HepG2 (cell line): Measurements from ENCODE around the gene MRPL14. TPM values are rescaled to one million over a fixed set of nuclear protein-coding genes. Genes with fewer than 3 reads are reported as not detected.

Source experiments
- ATF1 ChIP-seq: IDR thresholded peaks from 2 replicates; pipeline ENCODE4 v1.6.1; 2016; ENCODE audit warnings: mild to moderate bottlenecking, control low read depth
- DRAP1 ChIP-seq: IDR thresholded peaks from 2 replicates; pipeline ENCODE4 v1.6.1; 2016; ENCODE audit warnings: missing genetic modification reagents, missing compliant biosample characterization
- GLMP ChIP-seq: sonication (generic); formaldehyde crosslinking; IDR thresholded peaks from 2 replicates; pipeline ENCODE4 v1.9.0; 2021; ENCODE audit warnings: missing genetic modification reagents, mild to moderate bottlenecking, borderline replicate concordance
- IRF9 ChIP-seq: sonication (generic); formaldehyde crosslinking; IDR thresholded peaks from 2 replicates; pipeline ENCODE4 v1.8.0; 2022; ENCODE audit warnings: missing genetic modification reagents, mild to moderate bottlenecking, borderline replicate concordance
- LRRFIP1 ChIP-seq: sonication (generic); formaldehyde crosslinking; conservative IDR thresholded peaks from 2 replicates; pipeline ENCODE4 v1.4.0; 2020; ENCODE audit warnings: missing genetic modification reagents
- MXI1 ChIP-seq: IDR thresholded peaks from 3 replicates; pipeline ENCODE4 v1.6.1; 2012; ENCODE audit warnings: low read depth, low read length, inconsistent platforms, borderline replicate concordance
- ZBTB37 ChIP-seq: sonication (generic); formaldehyde crosslinking; IDR thresholded peaks from 2 replicates; pipeline ENCODE4 v1.4.0; 2020; ENCODE audit warnings: mild to moderate bottlenecking, missing genetic modification reagents
- ZFX ChIP-seq: sonication (generic); formaldehyde crosslinking; IDR thresholded peaks from 2 replicates; pipeline ENCODE4 v1.4.0; 2020; ENCODE audit warnings: mild to moderate bottlenecking, low read depth, missing genetic modification reagents, moderate library complexity
- ZNF160 ChIP-seq: sonication (generic); formaldehyde crosslinking; IDR thresholded peaks from 2 replicates; pipeline ENCODE4 v1.8.0; 2022; ENCODE audit warnings: mild to moderate bottlenecking, inconsistent platforms, missing genetic modification reagents
- ZNF468 ChIP-seq: sonication (generic); formaldehyde crosslinking; IDR thresholded peaks from 2 replicates; pipeline ENCODE4 v1.8.0; 2022; ENCODE audit warnings: mild to moderate bottlenecking, moderate library complexity, missing genetic modification reagents
- ZNF513 ChIP-seq: sonication (generic); formaldehyde crosslinking; conservative IDR thresholded peaks from 2 replicates; pipeline ENCODE4 v1.5.0; 2020; ENCODE audit warnings: missing genetic modification reagents
- ZNF547 ChIP-seq: sonication (generic); formaldehyde crosslinking; IDR thresholded peaks from 2 replicates; pipeline ENCODE4 v1.5.1; 2020; ENCODE audit warnings: mild to moderate bottlenecking, missing genetic modification reagents
- ZNF775 ChIP-seq: sonication (generic); formaldehyde crosslinking; IDR thresholded peaks from 2 replicates; pipeline ENCODE4 v1.4.0; 2020; ENCODE audit warnings: missing genetic modification reagents, mild to moderate bottlenecking, moderate library complexity, borderline replicate concordance
- polyA plus RNA-seq, 8 experiments: library from polyadenylated mRNA; depleted of rRNA in 3 of 8; stranded (reverse) in 7 of 8; unstranded in 1 of 8; fragments of >200 nt; fragmentation: Illumina TruSeq in 4 of 8; extraction: Trizol in 4 of 8; gene quantifications; 2 replicates each; pipeline versions ENCODE4 v1.2.1 to v1.2.3, GENCODE V29; 2011 to 2016; ENCODE audit warnings: low read depth in 4 of 8, missing spikeins in 1 of 8, mixed read lengths in 1 of 8; ENCODE audit not compliant: insufficient read depth in 1 of 8
- total RNA-seq, 5 experiments: library from RNA; depleted of rRNA; stranded (reverse); fragments of >200 nt; fragmentation: Illumina TruSeq; extraction: Trizol; gene quantifications; 2 replicates each; pipeline ENCODE4 v1.2.3, GENCODE V29; 2016; ENCODE audit warnings: low read depth in 1 of 5

The MRPL14 gene
- total and polyA plus RNA-seq, 2 of the 13 experiments (the other 11 are each of a cell fraction or from before 2014, with no cell fraction given): 157 to 178 TPM

- no peak for TF ChIP-seq ZNF513 (CRISPR knock-in tag)
- no peak for TF ChIP-seq ZNF775 (CRISPR knock-in tag)
- TF ChIP-seq ZNF160 (CRISPR knock-in tag): no peak
- no peak; the same call in 1 of the 2 replicates for TF ChIP-seq ZNF547 (CRISPR knock-in tag)
- no peak for TF ChIP-seq LRRFIP1 (CRISPR knock-in tag)
- TF ChIP-seq ZNF468 (CRISPR knock-in tag): no peak
- TF ChIP-seq ZBTB37 (CRISPR knock-in tag): no peak
- no peak for TF ChIP-seq ATF1 (CRISPR knock-in tag)
- no peak for TF ChIP-seq DRAP1
- TF ChIP-seq GLMP (CRISPR knock-in tag): no peak
- no peak for TF ChIP-seq IRF9 (CRISPR knock-in tag)
- peak; percentile 50 for TF ChIP-seq ZFX
- TF ChIP-seq MXI1: peak; percentile 24; the same call in 1 of the 3 replicates
These were observed 42.8 kb downstream of the MRPL14 start (continued) for GRCh38 chr6:44084231-44085014.
